ENCODE results near the gene WFDC1.

Gene WFDC1

DNA sequence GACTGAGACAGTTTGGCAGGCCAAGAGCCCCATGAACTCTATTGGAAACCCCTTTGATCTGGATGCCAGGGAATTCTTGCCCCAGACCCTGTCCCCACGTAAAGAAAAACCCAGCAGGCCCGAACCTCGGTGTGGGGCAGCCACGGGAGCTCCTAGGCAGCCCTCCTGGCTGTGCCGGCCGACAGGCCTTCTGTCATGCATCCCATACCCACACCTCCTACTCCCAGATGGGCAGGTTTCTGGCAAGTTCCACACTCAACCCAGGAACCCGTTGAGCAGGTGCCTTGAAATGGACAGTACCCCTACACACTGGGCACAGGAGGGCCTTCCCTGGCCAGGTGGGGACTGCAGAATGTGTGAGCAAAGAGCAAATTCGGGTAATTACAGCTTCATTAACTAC, 50.1 kb downstream of the WFDC1 start:
- H3K4me1 ChIP-seq (ENCODE audit: insufficient read depth, low read length, poor library complexity, severe bottlenecking): no peaks in the 10 kb centered on the region
- no peaks in the 10 kb centered on the region for H3K27me3 ChIP-seq (ENCODE audit: insufficient read depth, low read length, poor library complexity, severe bottlenecking)
- H3K4me3 ChIP-seq (ENCODE audit: low read length, poor library complexity, severe bottlenecking): no peak overlapping the region
- H3K9me3 ChIP-seq (ENCODE audit: insufficient read depth, low read depth, low read length): no peaks in the 10 kb centered on the region
- no peaks in the 10 kb centered on the region for H4K20me1 ChIP-seq (ENCODE audit: insufficient read depth, low read length, poor library complexity, severe bottlenecking)
- no peaks in the 10 kb centered on the region for H3F3A ChIP-seq (ENCODE audit: low read depth)
- H3K36me3 ChIP-seq (ENCODE audit: insufficient read depth, low read length): no peaks in the 10 kb centered on the region
- TF ChIP-seq EZH2phosphoT487 (IDR thresholded peaks at IDR 0.05; ENCODE audit: borderline replicate concordance) (no peak), CTCF (conservative IDR thresholded peaks at IDR 0.05; ENCODE audit: low read length) (no peak)
- H3K79me2 ChIP-seq (ENCODE audit: insufficient read depth, low read length): no peaks in the 10 kb centered on the region
- no peak overlapping the region for H2AFZ ChIP-seq (ENCODE audit: low read length)
- H3K4me2 ChIP-seq (ENCODE audit: low read depth, low read length, poor library complexity, severe bottlenecking): no peak overlapping the region
- H3K9ac ChIP-seq (ENCODE audit: low read depth, low read length, poor library complexity, severe bottlenecking): no peak overlapping the region
- H3K9me2 ChIP-seq (replicated peaks; ENCODE audit: low read depth, low read length): no peaks in the 10 kb centered on the region

- H3K4me1 ChIP-seq (ENCODE audit: insufficient read depth, low read length, poor library complexity, severe bottlenecking): no peaks in the 10 kb centered on the region
- H3K9ac ChIP-seq (ENCODE audit: low read depth, low read length, poor library complexity, severe bottlenecking): no peak overlapping the region
- no peak overlapping the region for H2AFZ ChIP-seq (ENCODE audit: low read length)
- H3K9me3 ChIP-seq (ENCODE audit: insufficient read depth, low read depth, low read length): no peaks in the 10 kb centered on the region
- no peaks in the 10 kb centered on the region for H3K9me2 ChIP-seq (replicated peaks; ENCODE audit: low read depth, low read length)
- H4K20me1 ChIP-seq (ENCODE audit: insufficient read depth, low read length, poor library complexity, severe bottlenecking): no peaks in the 10 kb centered on the region
- H3K36me3 ChIP-seq (ENCODE audit: insufficient read depth, low read length): no peaks in the 10 kb centered on the region
- no peaks in the 10 kb centered on the region for H3K27me3 ChIP-seq (ENCODE audit: insufficient read depth, low read length, poor library complexity, severe bottlenecking)
- no peak overlapping the region for H3K4me2 ChIP-seq (ENCODE audit: low read depth, low read length, poor library complexity, severe bottlenecking)
- no peaks in the 10 kb centered on the region for H3F3A ChIP-seq (ENCODE audit: low read depth)
- H3K4me3 ChIP-seq (ENCODE audit: low read length, poor library complexity, severe bottlenecking): no peak overlapping the region
- TF ChIP-seq EZH2phosphoT487 (IDR thresholded peaks at IDR 0.05; ENCODE audit: borderline replicate concordance): no peak
- no peak for TF ChIP-seq CTCF (conservative IDR thresholded peaks at IDR 0.05; ENCODE audit: low read length)
- no peaks in the 10 kb centered on the region for H3K79me2 ChIP-seq (ENCODE audit: insufficient read depth, low read length)
These were observed 52.5 kb downstream of the WFDC1 start for GRCh38 chr16:84347161-84347560.

DNA sequence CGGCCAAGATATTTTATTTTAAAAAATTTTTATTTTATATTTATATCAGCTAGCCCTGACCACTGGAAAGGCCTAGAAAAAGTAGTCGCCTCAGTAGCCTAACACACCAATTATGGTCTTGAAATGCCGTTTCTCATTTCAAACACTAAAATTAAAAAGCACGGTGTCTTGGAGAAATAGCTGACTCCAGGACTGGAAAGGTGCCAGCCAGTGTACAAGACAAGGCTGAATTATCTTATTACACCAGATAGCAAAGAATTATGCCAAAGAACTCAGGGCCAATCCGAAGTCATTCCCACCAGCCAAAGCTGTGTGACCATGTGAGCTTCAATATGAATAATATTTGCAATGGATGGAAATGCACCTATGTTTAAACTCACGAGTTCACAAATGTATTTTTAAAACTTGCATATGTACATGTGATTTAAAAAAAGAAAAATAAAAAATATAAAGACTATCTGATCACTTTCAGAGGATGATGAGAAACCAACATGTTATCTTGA, 53.8 kb downstream of the WFDC1 start:
- Histone ChIP-seq H3K9me2 (replicated peaks; ENCODE audit: low read depth, low read length) (no peaks in the 10 kb centered on the region), H3K9ac (ENCODE audit: low read depth, low read length, poor library complexity, severe bottlenecking) (no peak overlapping the region), H3K36me3 (ENCODE audit: insufficient read depth, low read length) (no peaks in the 10 kb centered on the region), H3K4me3 (ENCODE audit: low read length, poor library complexity, severe bottlenecking) (no peak overlapping the region), H3K4me1 (ENCODE audit: insufficient read depth, low read length, poor library complexity, severe bottlenecking) (no peaks in the 10 kb centered on the region), H3F3A (ENCODE audit: low read depth) (no peaks in the 10 kb centered on the region), H3K9me3 (ENCODE audit: insufficient read depth, low read depth, low read length) (no peaks in the 10 kb centered on the region), H3K27me3 (ENCODE audit: insufficient read depth, low read length, poor library complexity, severe bottlenecking) (no peaks in the 10 kb centered on the region), H3K79me2 (ENCODE audit: insufficient read depth, low read length) (no peaks in the 10 kb centered on the region), H3K4me2 (ENCODE audit: low read depth, low read length, poor library complexity, severe bottlenecking) (no peak overlapping the region), H2AFZ (ENCODE audit: low read length) (no peak overlapping the region), H4K20me1 (ENCODE audit: insufficient read depth, low read length, poor library complexity, severe bottlenecking) (no peaks in the 10 kb centered on the region)
- TF ChIP-seq EZH2phosphoT487 (IDR thresholded peaks at IDR 0.05; ENCODE audit: borderline replicate concordance) (no peak), CTCF (conservative IDR thresholded peaks at IDR 0.05; ENCODE audit: low read length) (no peak)
